HG02623 (cell line): ENCODE results near the gene RNF207.
A peak's percentile ranks its signal among the peaks of the same experiment; 100 is the strongest.

Source experiments
- ATAC-seq: cut with Tn5 transposase; IDR thresholded peaks from one replicate; pipeline ENCODE4 v1.9.1; 2021; ENCODE audit warnings: moderate library complexity; ENCODE audit not compliant: unreplicated experiment

Gene RNF207

GRCh38 chr1:6224718-6225117 is 18.8 kb downstream of the RNF207 start:
- ATAC-seq, result no peak

GRCh38 chr1:6225651-6226050 is 19.7 kb downstream of the RNF207 start:
- no peak for ATAC-seq

GRCh38 chr1:6233376-6233775 is 27.5 kb downstream of the RNF207 start:
- no peak for ATAC-seq

- ATAC-seq, result no peak
These were observed 28.8 kb downstream of the RNF207 start for GRCh38 chr1:6234502-6235295.

GRCh38 chr1:6235296-6235677 is 29.4 kb downstream of the RNF207 start:
- ATAC-seq, result peak; percentile 4

- no peak for ATAC-seq
These were observed 31.2 kb downstream of the RNF207 start for GRCh38 chr1:6237093-6237492.

GRCh38 chr1:6239213-6239752 is 33.4 kb downstream of the RNF207 start:
- ATAC-seq, result no peak

GRCh38 chr1:6239950-6240768 is 34.2 kb downstream of the RNF207 start:
- no peak for ATAC-seq

GRCh38 chr1:6241107-6241886 is 35.4 kb downstream of the RNF207 start:
- no peak for ATAC-seq

- no peak for ATAC-seq
These were observed 36.2 kb downstream of the RNF207 start for GRCh38 chr1:6241887-6242740.

GRCh38 chr1:6243053-6243834 is 37.3 kb downstream of the RNF207 start:
- ATAC-seq, result no peak

- no peak for ATAC-seq
These were observed 38.1 kb downstream of the RNF207 start, which contains the start of gene HES3 for GRCh38 chr1:6243993-6244392. Gene HES3 (plus strand): TSS chr1:6244179. CDS start chr1:6244366, 187 bp downstream.

- no peak for ATAC-seq
These were observed 38.6 kb downstream of the RNF207 start for GRCh38 chr1:6244401-6245049.

GRCh38 chr1:6245086-6245868 is 39.4 kb downstream of the RNF207 start:
- ATAC-seq, result peak; percentile 55

GRCh38 chr1:6245869-6246496 is 40.1 kb downstream of the RNF207 start:
- ATAC-seq, result no peak

- ATAC-seq, result peak; percentile 44
These were observed 40.9 kb downstream of the RNF207 start for GRCh38 chr1:6246497-6247467.
